Karpas-422 (cell line): ENCODE results near the gene CLEC2A. TPM values are rescaled to one million over a fixed set of nuclear protein-coding genes. Genes with fewer than 3 reads are reported as not detected.
"Not testable (repeated sequence)": the region's sequence is repeated elsewhere in the genome, so short reads cannot be mapped to it uniquely, and the experiment has no call there.

Experiments
- DNase-seq: peaks from one replicate; pipeline ENCODE4 v3.0.0-alpha.2; 2015
- H2AFZ ChIP-seq: fragments of 200-600 bp; sonication (generic); 2 replicates; pipeline ENCODE4 v1.6.1; 2014; ENCODE audit warnings: antibody characterized with exemption, low read length, mixed read lengths
- H3K27ac ChIP-seq: fragments of 200-600 bp; sonication (generic); 2 replicates; pipeline ENCODE4 v1.5.1; 2014; ENCODE audit warnings: mild to moderate bottlenecking, low read length, moderate library complexity
- H3K27me3 ChIP-seq: fragments of 200-600 bp; sonication (generic); 2 replicates; pipeline ENCODE4 v1.6.1; 2014; ENCODE audit warnings: low read length, mixed read lengths
- H3K36me3 ChIP-seq: fragments of 200-600 bp; sonication (generic); 2 replicates; pipeline ENCODE4 v1.6.1; 2014; ENCODE audit warnings: low read length, mixed read lengths; ENCODE audit not compliant: insufficient read depth
- H3K4me1 ChIP-seq: fragments of 200-600 bp; sonication (generic); 2 replicates; pipeline ENCODE4 v1.6.1; 2014; ENCODE audit warnings: mild to moderate bottlenecking, low read length, mixed read lengths
- H3K4me2 ChIP-seq: fragments of 200-600 bp; sonication (generic); 2 replicates; pipeline ENCODE4 v1.6.1; 2014; ENCODE audit warnings: low read length, low read depth, mild to moderate bottlenecking; ENCODE audit not compliant: poor library complexity, severe bottlenecking
- H3K4me3 ChIP-seq: fragments of 200-600 bp; sonication (generic); 2 replicates; pipeline ENCODE4 v1.5.1; 2014; ENCODE audit warnings: mild to moderate bottlenecking, antibody characterized with exemption, low read length, mixed read lengths
- H3K79me2 ChIP-seq: fragments of 200-600 bp; sonication (generic); 2 replicates; pipeline ENCODE4 v1.6.1; 2014; ENCODE audit warnings: mild to moderate bottlenecking, low read length, mixed read lengths
- H3K9ac ChIP-seq: fragments of 200-600 bp; sonication (generic); 2 replicates; pipeline ENCODE4 v1.6.0; 2014; ENCODE audit warnings: low read length
- H3K9me2 ChIP-seq: fragments of 200-600 bp; sonication (generic), shearing (Covaris generic); replicated peaks from 2 replicates; pipeline ENCODE4 v1.6.0; 2014; ENCODE audit warnings: mild to moderate bottlenecking, low read length, moderate library complexity; ENCODE audit not compliant: insufficient read depth
- H3K9me3 ChIP-seq: fragments of 300-700, 200-600 bp; sonication (generic); 2 replicates; pipeline ENCODE4 v1.6.1; 2014; ENCODE audit warnings: low read length, mixed read lengths
- H4K20me1 ChIP-seq: fragments of 200-600 bp; sonication (generic); 2 replicates; pipeline ENCODE4 v1.6.1; 2014; ENCODE audit warnings: mild to moderate bottlenecking, antibody characterized with exemption, low read length, low read depth; ENCODE audit not compliant: insufficient read depth
- total RNA-seq: library from RNA; depleted of rRNA; stranded (reverse); fragments of >200 nt; shearing (Covaris generic); gene quantifications from 2 replicates; pipeline ENCODE4 v1.2.3, GENCODE V29; 2014; ENCODE audit warnings: low replicate concordance

Gene CLEC2A
- total RNA-seq, 1 experiment from 2014 or later: not detected

DNA sequence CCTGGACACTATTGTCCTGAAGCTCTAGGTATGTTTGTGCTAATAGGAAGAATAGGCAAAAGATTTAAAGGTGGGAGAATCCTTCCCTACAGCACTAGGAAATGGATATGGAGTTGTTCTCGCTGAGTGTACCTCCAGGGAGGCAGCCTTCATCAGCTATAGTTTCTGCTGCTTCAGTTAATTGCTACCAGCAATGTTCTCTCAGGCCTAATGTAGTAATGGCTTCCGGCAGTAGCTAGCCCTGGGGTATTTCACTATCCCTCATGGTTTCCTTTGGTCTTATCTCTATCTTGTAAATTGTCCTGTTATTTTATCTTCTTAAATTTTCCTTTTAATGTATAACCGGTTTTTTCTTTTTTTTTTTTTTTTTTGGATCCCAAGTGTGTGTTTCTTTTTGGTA, 29.7 kb upstream of the CLEC2A start:
- Histone ChIP-seq H3K27me3 (no peaks in the 10 kb centered on the region), H2AFZ (no peak overlapping the region), H3K9me3 (no peaks in the 10 kb centered on the region), H3K9ac (no peak overlapping the region), H3K79me2 (no peaks in the 10 kb centered on the region), H3K27ac (no peak overlapping the region), H3K9me2 (no peaks in the 10 kb centered on the region), H3K4me3 (no peak overlapping the region), H3K36me3 (no peaks in the 10 kb centered on the region), H3K4me2 (no peak overlapping the region), H4K20me1 (no peaks in the 10 kb centered on the region), H3K4me1 (no peaks in the 10 kb centered on the region)
- no peak for DNase-seq

DNA sequence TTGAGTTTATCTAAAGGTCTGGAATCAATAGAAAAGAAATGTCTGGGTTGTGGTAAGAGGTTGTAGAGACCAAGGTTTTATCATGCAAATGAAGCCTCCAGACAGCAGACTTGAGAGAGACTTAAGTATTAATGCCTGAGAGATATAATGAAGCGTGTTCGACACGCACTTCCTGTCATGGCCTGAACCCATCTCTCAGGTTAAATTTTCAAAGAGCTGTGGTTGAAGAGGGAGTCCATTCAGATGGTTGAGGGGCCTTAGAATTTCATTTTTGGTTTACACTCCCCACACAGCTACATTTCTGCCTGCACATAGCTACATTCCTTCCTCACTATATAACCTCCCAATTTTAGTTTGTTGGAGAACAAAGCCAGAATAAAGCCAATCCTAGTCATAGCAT, 28.9 kb upstream of the CLEC2A start:
- Histone ChIP-seq H3K9ac (no peak overlapping the region), H3K27me3 (no peaks in the 10 kb centered on the region), H4K20me1 (no peaks in the 10 kb centered on the region), H3K4me3 (no peak overlapping the region), H3K27ac (no peak overlapping the region), H3K4me1 (no peaks in the 10 kb centered on the region), H3K9me2 (no peaks in the 10 kb centered on the region), H3K9me3 (no peaks in the 10 kb centered on the region), H2AFZ (no peak overlapping the region), H3K79me2 (no peaks in the 10 kb centered on the region), H3K36me3 (no peaks in the 10 kb centered on the region), H3K4me2 (no peak overlapping the region)
- no peak for DNase-seq

DNA sequence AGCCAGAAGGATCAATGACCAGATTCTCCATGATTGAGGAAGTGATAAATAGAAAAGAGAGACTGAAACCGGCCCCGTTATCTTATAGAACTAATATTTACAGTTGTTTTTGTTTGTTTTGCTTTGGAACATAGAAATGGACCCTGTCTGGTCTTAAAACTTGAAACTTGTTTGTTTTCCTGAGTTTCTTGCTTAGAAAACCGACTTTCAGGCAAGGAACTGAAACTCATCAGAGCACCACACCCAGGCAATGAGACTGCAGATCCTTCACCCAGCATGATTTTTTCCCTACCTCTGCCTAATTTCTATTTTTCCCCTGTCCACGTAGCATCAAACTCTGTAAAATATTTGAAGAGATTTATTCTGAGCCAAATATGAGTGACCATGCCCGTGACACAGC, 28.4 kb upstream of the CLEC2A start:
- Histone ChIP-seq H3K9me3 (no peaks in the 10 kb centered on the region), H3K36me3 (no peaks in the 10 kb centered on the region), H3K4me1 (no peaks in the 10 kb centered on the region), H3K9me2 (no peaks in the 10 kb centered on the region), H3K27me3 (no peaks in the 10 kb centered on the region), H3K9ac (no peak overlapping the region), H3K27ac (no peak overlapping the region), H3K4me3 (no peak overlapping the region), H2AFZ (no peak overlapping the region), H4K20me1 (no peaks in the 10 kb centered on the region), H3K4me2 (no peak overlapping the region), H3K79me2 (no peaks in the 10 kb centered on the region)
- no peak for DNase-seq

DNA sequence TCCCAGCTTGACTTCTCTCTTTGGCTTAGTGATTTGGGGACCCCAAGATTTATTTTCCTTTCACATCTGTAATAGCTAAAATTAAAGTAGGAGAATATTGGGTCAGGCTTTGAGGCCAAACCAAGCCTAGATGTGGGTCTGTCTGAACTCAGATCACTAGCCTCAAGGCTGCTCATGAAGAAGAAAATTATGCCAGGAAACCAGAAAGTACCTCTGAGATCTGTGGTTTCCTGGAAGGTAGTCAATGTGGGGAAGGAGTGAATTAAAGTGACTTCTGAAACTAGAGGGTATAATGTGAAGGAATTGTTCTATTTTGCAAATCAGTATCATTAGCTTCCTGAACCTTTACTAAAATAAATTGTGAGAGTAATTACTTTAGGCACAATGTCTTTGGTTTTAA, 25.7 kb upstream of the CLEC2A start:
- H3K79me2 ChIP-seq: no peaks in the 10 kb centered on the region
- H3K4me2 ChIP-seq: no peak overlapping the region
- H4K20me1 ChIP-seq: no peaks in the 10 kb centered on the region
- H3K27ac ChIP-seq: no peak overlapping the region
- no peak for DNase-seq
- no peaks in the 10 kb centered on the region for H3K4me1 ChIP-seq
- no peaks in the 10 kb centered on the region for H3K27me3 ChIP-seq
- H3K9me2 ChIP-seq: no peaks in the 10 kb centered on the region
- H3K9ac ChIP-seq: no peak overlapping the region
- no peak overlapping the region for H3K4me3 ChIP-seq
- no peaks in the 10 kb centered on the region for H3K36me3 ChIP-seq
- no peaks in the 10 kb centered on the region for H3K9me3 ChIP-seq
- no peak overlapping the region for H2AFZ ChIP-seq

DNA sequence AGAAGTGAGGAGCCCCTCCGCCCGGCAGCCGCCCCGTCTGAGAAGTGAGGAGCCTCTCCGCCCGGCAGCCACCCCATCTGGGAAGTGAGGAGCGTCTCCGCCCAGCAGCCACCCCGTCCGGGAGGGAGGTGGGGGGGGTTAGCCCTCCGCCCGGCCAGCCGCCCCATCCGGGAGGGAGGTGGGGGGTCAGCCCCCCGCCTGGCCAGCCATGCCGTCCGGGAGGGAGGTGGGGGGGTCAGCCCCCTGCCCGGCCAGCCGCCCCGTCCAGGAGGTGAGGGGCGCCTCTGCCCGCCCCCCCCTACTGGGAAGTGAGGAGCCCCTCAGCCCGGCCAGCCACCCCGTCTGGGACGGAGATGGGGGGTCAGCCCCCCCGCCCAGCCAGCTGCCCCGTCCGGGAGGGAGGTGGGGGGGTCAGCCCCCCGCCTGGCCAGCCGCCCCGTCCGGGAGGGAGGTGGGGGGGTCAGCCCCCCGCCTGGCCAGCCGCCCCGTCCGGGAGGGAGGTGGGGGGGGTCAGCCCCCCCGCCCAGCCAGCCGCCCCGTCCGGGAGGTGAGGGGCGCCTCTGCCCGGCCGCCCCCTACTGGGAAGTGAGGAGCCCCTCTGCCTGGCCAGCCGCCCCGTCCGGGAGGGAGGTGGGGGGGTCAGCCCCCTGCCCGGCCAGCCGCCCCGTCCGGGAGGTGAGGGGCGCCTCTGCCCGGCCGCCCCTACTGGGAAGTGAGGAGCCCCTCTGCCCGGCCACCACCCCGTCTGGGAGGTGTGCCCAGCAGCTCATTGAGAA, 21.0 kb upstream of the CLEC2A start:
- H3K4me2 ChIP-seq, H3K27me3 ChIP-seq, H3K9ac ChIP-seq, H3K79me2 ChIP-seq, H3K9me2 ChIP-seq, H2AFZ ChIP-seq, H3K4me1 ChIP-seq, H3K9me3 ChIP-seq, H3K4me3 ChIP-seq, H4K20me1 ChIP-seq, H3K27ac ChIP-seq, H3K36me3 ChIP-seq, DNase-seq: not testable (repeated sequence)

DNA sequence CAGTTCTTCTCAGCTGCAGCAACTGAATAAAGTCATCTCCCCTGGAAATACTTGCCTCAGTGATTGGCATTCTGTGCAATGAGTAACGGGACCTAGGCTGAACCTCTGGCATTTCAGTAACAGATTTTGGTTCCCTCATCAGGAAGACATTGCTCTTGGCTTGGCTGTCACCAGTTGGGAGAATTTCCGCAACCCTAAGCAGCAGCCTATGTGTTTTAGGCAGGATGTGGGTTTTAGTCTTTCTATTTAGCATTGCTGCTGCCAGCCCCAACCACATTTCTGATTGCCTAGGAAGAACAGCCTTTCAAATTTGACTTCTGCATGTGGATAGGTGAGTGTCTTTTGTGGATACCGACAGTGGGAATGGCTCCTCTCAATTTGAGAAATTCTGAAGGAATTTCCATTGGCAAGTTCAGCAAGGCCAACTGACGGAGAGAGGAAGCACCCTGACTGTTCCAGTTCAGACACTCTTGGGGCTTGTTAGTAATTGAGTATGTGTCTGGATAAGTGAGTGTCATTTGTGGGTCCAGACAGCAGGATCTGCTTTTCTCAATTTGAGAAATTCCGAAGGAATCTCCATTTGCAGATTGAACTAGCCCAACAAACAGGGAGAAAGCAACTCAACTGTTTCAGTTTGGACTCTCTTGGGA, 19.0 kb upstream of the CLEC2A start:
- H3K9ac ChIP-seq: no peak overlapping the region
- no peak overlapping the region for H2AFZ ChIP-seq
- no peaks in the 10 kb centered on the region for H3K79me2 ChIP-seq
- no peaks in the 10 kb centered on the region for H3K36me3 ChIP-seq
- H4K20me1 ChIP-seq: no peaks in the 10 kb centered on the region
- H3K4me1 ChIP-seq: no peaks in the 10 kb centered on the region
- no peaks in the 10 kb centered on the region for H3K9me3 ChIP-seq
- H3K4me3 ChIP-seq: no peak overlapping the region
- DNase-seq: no peak
- no peak overlapping the region for H3K4me2 ChIP-seq
- no peak overlapping the region for H3K27ac ChIP-seq
- no peaks in the 10 kb centered on the region for H3K27me3 ChIP-seq
- no peaks in the 10 kb centered on the region for H3K9me2 ChIP-seq

DNA sequence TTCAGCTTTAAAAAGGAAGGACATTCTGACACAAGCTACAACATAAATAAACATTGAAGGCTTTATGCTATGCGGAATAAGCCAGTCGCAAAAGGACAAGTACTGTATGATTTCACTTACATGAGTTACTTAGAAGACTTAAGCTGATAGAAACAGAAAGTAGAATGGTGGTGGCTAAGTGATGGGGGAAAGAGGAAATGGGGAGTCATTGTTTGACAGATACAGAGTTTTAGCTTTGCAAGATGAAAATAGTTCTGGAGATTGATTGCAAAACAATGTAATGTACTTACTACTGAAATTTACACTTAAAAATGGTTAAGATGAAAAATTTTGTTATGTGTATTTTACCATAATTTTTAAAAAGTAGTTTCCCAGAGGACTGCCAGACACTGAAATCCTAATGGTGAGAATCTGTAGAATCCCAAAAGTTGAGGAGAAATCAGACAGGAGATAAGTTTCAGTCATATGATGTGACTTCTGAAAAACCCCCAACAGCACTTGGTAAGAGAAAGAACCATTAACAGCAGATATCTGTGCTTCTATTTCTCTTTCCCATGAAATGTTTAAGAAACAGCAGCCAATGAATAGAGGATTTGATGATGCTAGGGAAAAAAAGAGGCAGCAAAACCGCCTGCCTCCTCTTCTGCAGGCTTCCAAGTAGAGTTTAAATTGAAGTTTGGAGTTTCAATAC, 16.6 kb upstream of the CLEC2A start:
- Histone ChIP-seq H3K9me2 (no peaks in the 10 kb centered on the region), H3K4me3 (no peak overlapping the region), H3K27me3 (no peaks in the 10 kb centered on the region), H3K27ac (no peak overlapping the region), H3K36me3 (no peaks in the 10 kb centered on the region), H3K4me1 (no peaks in the 10 kb centered on the region), H2AFZ (no peak overlapping the region), H3K79me2 (no peaks in the 10 kb centered on the region), H3K9me3 (no peaks in the 10 kb centered on the region), H3K9ac (no peak overlapping the region), H4K20me1 (no peaks in the 10 kb centered on the region), H3K4me2 (no peak overlapping the region)
- no peak for DNase-seq

DNA sequence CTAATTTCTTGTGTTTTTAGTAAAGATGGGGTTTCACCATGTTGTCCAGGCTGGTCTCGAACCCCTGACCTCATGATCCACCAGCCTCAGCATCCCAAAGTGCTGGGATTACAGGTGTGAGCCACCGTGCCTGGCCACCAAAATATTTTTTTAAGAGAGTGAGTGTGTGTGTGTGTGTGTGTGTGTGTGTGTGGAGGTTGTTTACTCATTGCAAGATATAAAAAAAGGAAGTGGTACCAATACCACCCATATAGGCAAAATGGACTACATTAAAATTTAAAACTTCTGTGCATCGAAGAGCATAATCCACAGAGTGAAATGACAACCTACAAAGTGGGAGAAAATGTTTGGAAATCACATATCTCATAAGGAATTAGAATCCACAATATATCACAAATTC, 15.5 kb upstream of the CLEC2A start:
- Histone ChIP-seq H3K36me3 (no peaks in the 10 kb centered on the region), H3K79me2 (no peaks in the 10 kb centered on the region), H4K20me1 (no peaks in the 10 kb centered on the region), H3K27ac (no peak overlapping the region), H2AFZ (no peak overlapping the region), H3K27me3 (no peaks in the 10 kb centered on the region), H3K9ac (no peak overlapping the region), H3K4me2 (no peak overlapping the region), H3K9me3 (no peaks in the 10 kb centered on the region), H3K9me2 (no peaks in the 10 kb centered on the region), H3K4me1 (no peaks in the 10 kb centered on the region), H3K4me3 (no peak overlapping the region)
- DNase-seq: no peak
